HL-60/S4 treated with retinoic acid at 250 ng/mL for 4 days and 3 days (cell line): Measurements from ENCODE around the gene WDR87.
"Not testable (repeated sequence)": the region's sequence is repeated elsewhere in the genome, so short reads cannot be mapped to it uniquely, and the experiment has no call there.

ENCODE experiments used
- in situ Hi-C: fragments of 300-500 bp; cut with MboI; formaldehyde crosslinking; loops from 2 replicates; pipeline ENCODE4 v1.7.0; 2022; ENCODE audit warnings: low sequenced_read_pairs

The WDR87 gene

GRCh38 chr19:37893845-37894575 is 12.4 kb downstream of the WDR87 start:
- in situ Hi-C loops = no loop called here

DNA sequence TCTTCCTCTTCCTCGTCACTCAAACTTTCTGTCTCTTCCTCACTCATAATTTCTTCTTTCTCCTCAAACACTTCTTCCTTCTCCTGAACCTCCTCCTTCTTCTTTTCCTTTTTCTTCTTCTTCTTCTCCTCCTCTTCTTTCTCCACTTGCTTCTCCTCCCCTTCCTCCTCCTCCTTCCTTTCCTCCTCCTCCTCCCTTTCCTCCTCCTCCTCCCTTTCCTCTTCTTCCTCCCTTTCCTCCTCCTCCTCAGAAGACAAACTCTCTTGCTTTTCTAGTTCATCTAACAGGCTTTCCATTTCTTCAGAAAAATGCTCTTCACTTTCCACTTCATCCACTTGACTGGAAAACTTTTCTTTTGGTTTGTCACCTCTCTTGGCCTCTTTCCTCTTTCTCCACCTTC is 19.8 kb downstream of the WDR87 start:
- in situ Hi-C loops = no loop called here

- in situ Hi-C loops = no loop called here
Observed at GRCh38 chr19:37885392-37885791, 21.0 kb downstream of the WDR87 start.

DNA sequence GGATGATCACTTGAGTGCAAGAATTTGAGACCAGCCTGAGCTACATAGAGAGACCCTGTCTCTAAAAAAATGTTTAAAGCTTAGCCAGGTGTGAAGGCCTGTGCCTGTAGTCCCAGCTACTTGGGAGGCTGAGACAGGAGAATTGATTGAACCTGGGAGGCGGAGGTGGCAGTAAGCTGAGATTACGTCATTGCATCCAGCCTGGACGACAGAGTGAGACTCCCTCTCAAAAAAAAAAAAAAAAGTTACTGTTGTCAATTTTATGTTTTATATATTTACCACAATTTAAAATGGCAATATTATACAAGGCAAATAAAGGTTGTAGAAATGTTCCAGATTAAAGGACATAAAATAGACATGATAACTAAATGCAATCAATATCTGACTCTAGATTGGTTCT is 29.2 kb downstream of the WDR87 start:
- in situ Hi-C loops = no loop called here

- in situ Hi-C loops = no loop called here
Observed at GRCh38 chr19:37876032-37876431, 30.4 kb downstream of the WDR87 start.

DNA sequence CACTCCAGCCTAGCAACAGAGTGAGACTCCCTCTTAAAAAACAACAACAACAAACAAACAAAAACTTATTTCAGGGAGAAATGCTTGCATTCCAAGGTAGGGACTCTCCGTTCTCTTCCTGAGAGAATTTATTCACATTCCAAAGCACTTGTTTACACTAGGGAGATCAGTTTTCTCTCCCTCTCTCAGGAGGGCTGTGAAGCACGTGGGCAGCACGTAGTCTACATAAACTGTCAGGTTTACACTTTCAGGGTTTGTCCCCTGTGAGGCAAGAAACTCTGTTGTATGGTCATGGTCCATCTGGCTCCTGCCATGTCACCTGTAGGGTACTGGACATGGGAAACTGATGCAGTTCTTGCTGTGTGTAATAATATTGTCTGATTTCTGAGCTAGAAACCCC is 31.6 kb downstream of the WDR87 start:
- in situ Hi-C loops = no loop called here

DNA sequence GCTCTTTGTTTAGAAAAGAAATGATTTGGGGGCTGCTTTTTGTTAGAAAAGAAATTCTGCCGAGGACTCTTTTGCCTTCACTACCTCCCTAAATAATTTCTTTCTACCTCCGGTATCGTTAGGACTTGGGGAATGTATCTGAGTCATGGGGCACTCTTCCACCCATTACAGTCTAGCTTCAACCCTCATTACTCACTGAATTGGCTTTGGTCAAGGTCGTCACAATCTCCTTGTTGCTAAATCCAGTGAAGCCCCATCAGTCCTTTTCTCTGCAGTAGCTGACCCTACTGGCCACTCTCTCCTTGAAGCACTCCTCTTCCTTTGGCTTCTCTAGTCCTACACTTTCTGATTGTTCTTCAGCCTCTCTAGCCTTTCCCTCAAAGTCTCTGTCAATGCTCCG is 34.0 kb downstream of the WDR87 start:
- in situ Hi-C loops = no loop called here

DNA sequence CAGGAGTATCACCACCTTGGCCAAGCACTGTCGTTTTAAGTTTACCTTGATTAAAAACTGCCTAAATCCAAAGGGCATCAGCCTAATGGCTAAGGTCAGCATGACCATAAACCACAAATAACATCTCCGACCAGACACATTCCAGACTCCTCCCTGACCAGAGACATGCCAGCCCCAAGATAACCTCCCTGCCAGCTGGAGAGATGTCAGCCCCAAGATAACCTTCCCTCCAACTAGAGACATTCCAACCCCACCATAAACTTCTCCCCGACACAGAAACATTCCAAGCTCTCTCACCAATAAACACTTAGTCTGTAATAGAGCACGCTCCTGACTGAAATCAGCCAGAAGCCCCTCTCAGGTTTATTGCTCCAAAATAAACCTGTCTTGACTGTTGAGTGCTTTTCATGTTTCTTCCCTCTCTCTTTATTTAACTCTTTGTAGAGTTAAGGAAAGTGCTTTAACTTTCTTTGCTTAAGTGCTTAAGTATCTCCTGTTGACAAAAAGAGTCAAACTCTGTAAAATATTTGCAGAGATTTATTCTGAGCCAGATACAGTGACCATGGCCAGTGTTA is 36.5 kb downstream of the WDR87 start:
- in situ Hi-C loops = no loop called here

- in situ Hi-C loops = no loop called here
Observed at GRCh38 chr19:37867831-37868230, 38.6 kb downstream of the WDR87 start.

DNA sequence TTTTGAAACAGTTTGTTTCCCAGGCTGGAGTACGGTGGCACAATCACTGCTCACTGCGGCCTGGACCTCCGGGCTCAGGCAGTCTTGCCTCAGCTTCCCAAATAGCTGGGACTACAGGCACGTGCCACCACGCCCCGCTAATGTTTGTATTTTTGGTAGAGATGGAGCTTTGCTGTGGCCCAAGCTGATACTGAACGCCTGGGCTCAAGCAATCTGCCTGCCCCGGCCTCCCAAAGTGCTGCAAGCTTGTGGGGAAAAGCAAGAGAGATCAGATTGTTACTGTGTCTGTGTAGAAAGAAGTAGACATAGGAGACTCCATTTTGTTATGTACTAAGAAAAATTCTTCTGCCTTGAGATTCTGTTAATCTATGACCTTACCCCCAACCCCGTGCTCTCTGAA is 40.5 kb downstream of the WDR87 start:
- in situ Hi-C loops = not testable (repeated sequence)

DNA sequence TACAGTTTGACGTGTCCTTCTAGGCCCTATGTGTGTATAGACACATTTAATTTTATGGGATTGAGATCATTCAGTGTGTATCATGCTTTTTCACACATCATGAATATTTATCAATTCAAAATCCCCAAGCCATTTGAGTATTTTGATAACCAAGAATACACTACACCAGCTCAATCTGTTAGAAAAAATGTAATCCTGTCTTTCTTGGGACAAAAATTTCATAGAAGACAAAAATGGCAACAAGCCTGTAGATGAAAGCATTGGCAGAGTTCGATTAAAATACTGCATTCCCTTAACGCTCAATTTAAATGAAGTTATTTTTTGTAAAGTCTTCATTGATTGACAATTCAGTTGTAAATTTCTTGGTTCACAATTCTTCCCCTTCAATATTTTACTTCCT is 41.9 kb downstream of the WDR87 start:
- in situ Hi-C loops = no loop called here

- in situ Hi-C loops = no loop called here
Observed at GRCh38 chr19:37855098-37855497, 51.3 kb downstream of the WDR87 start.

DNA sequence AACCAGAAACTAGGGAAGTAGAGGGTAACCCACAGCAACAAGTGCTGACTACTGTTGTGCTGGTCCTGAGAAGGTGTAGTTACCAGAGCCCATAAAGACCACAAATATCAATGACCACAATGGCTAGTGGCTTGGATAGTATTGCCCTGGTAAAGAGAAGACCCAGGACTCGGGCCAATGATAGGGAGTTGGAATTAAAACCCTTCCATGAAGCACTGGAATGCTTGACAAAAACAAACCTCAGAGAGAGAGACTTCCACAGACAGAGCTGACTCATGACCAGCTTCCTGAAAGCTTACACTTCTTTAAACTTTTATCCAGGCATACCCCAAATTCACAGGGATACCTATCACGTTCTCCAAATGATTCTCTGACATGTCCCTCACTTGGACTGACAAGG is 60.5 kb downstream of the WDR87 start:
- in situ Hi-C loops = no loop called here
